ENCODE data around the gene FLVCR2.

Gene FLVCR2

GRCh38 chr14:75648066-75648838 lies 69.8 kb downstream of the FLVCR2 start:
- H3K4me1 ChIP-seq (ENCODE audit: low read length): no peaks in the 10 kb centered on the region
- DNase-seq: no peak
- H2AFZ ChIP-seq (ENCODE audit: low read length): no peak overlapping the region
- H3K27me3 ChIP-seq (replicated peaks; ENCODE audit: insufficient read depth, low read length): no peaks in the 10 kb centered on the region
- no peak overlapping the region for H3K27ac ChIP-seq (ENCODE audit: low read length)
- H3K4me2 ChIP-seq (ENCODE audit: low read depth, low read length): no peak overlapping the region
- no peaks in the 10 kb centered on the region for H3K9me2 ChIP-seq (replicated peaks; ENCODE audit: insufficient read depth, low read length)
- H3K36me3 ChIP-seq (replicated peaks; ENCODE audit: insufficient read depth, low read length): no peaks in the 10 kb centered on the region
- TF ChIP-seq EZH2phosphoT487 (IDR thresholded peaks at IDR 0.05; ENCODE audit: low read length): no peak
- no peak for TF ChIP-seq CTCF (IDR thresholded peaks at IDR 0.05; ENCODE audit: low read length)
- TF ChIP-seq EZH2 (optimal IDR thresholded peaks at IDR 0.05; ENCODE audit: low read depth, low read length): no peak
- no peaks in the 10 kb centered on the region for H4K20me1 ChIP-seq (ENCODE audit: insufficient read depth, low read length)
- no peak overlapping the region for H3K4me3 ChIP-seq (ENCODE audit: low read length)
- no peaks in the 10 kb centered on the region for H3K79me2 ChIP-seq (ENCODE audit: low read length)
- no peaks in the 10 kb centered on the region for H3F3A ChIP-seq (ENCODE audit: insufficient read depth, low read length)
- no peak overlapping the region for H3K9ac ChIP-seq (ENCODE audit: low read length)
- H3K9me3 ChIP-seq (replicated peaks; ENCODE audit: insufficient read depth, low read length): no peaks in the 10 kb centered on the region

GRCh38 chr14:75649337-75649736 lies 70.9 kb downstream of the FLVCR2 start:
- Histone ChIP-seq H2AFZ (ENCODE audit: low read length) (no peak overlapping the region), H4K20me1 (ENCODE audit: insufficient read depth, low read length) (no peaks in the 10 kb centered on the region), H3K9me3 (replicated peaks; ENCODE audit: insufficient read depth, low read length) (no peaks in the 10 kb centered on the region), H3K36me3 (replicated peaks; ENCODE audit: insufficient read depth, low read length) (no peaks in the 10 kb centered on the region), H3K27ac (ENCODE audit: low read length) (no peak overlapping the region), H3K4me2 (ENCODE audit: low read depth, low read length) (no peak overlapping the region), H3K4me1 (ENCODE audit: low read length) (no peaks in the 10 kb centered on the region), H3K9me2 (replicated peaks; ENCODE audit: insufficient read depth, low read length) (no peaks in the 10 kb centered on the region), H3K27me3 (replicated peaks; ENCODE audit: insufficient read depth, low read length) (no peaks in the 10 kb centered on the region), H3K79me2 (ENCODE audit: low read length) (no peaks in the 10 kb centered on the region), H3K9ac (ENCODE audit: low read length) (no peak overlapping the region), H3F3A (ENCODE audit: insufficient read depth, low read length) (no peaks in the 10 kb centered on the region), H3K4me3 (ENCODE audit: low read length) (no peak overlapping the region)
- no peak for DNase-seq
- TF ChIP-seq CTCF (IDR thresholded peaks at IDR 0.05; ENCODE audit: low read length) (no peak), EZH2phosphoT487 (IDR thresholded peaks at IDR 0.05; ENCODE audit: low read length) (no peak), EZH2 (optimal IDR thresholded peaks at IDR 0.05; ENCODE audit: low read depth, low read length) (no peak)

GRCh38 chr14:75649773-75650172 lies 71.4 kb downstream of the FLVCR2 start:
- no peak overlapping the region for H3K4me3 ChIP-seq (ENCODE audit: low read length)
- no peaks in the 10 kb centered on the region for H3K27me3 ChIP-seq (replicated peaks; ENCODE audit: insufficient read depth, low read length)
- H3K9me3 ChIP-seq (replicated peaks; ENCODE audit: insufficient read depth, low read length): no peaks in the 10 kb centered on the region
- H3K9ac ChIP-seq (ENCODE audit: low read length): no peak overlapping the region
- H4K20me1 ChIP-seq (ENCODE audit: insufficient read depth, low read length): no peaks in the 10 kb centered on the region
- no peak overlapping the region for H3K27ac ChIP-seq (ENCODE audit: low read length)
- no peak overlapping the region for H2AFZ ChIP-seq (ENCODE audit: low read length)
- no peaks in the 10 kb centered on the region for H3K9me2 ChIP-seq (replicated peaks; ENCODE audit: insufficient read depth, low read length)
- H3K36me3 ChIP-seq (replicated peaks; ENCODE audit: insufficient read depth, low read length): no peaks in the 10 kb centered on the region
- no peaks in the 10 kb centered on the region for H3K79me2 ChIP-seq (ENCODE audit: low read length)
- no peaks in the 10 kb centered on the region for H3K4me1 ChIP-seq (ENCODE audit: low read length)
- DNase-seq: no peak
- no peak overlapping the region for H3K4me2 ChIP-seq (ENCODE audit: low read depth, low read length)
- TF ChIP-seq EZH2 (optimal IDR thresholded peaks at IDR 0.05; ENCODE audit: low read depth, low read length): no peak
- no peak for TF ChIP-seq EZH2phosphoT487 (IDR thresholded peaks at IDR 0.05; ENCODE audit: low read length)
- TF ChIP-seq CTCF (IDR thresholded peaks at IDR 0.05; ENCODE audit: low read length): no peak
- H3F3A ChIP-seq (ENCODE audit: insufficient read depth, low read length): no peaks in the 10 kb centered on the region

Measured in MM.1S (cell line).